HepG2 (cell line): ENCODE data around the gene IQCN. TPM values are rescaled to one million over a fixed set of nuclear protein-coding genes. Genes with fewer than 3 reads are reported as not detected.

Source experiments
- BCL6 ChIP-seq: IDR thresholded peaks from 2 replicates; pipeline ENCODE4 v1.6.1; 2016; ENCODE audit warnings: missing genetic modification reagents, missing compliant biosample characterization
- CCAR2 ChIP-seq: fragments of 200-400 bp; formaldehyde crosslinking; optimal IDR thresholded peaks from 2 replicates; pipeline ENCODE3; 2018; ENCODE audit warnings: low read depth, mild to moderate bottlenecking, low read length, moderate library complexity
- HINFP ChIP-seq: sonication (generic); formaldehyde crosslinking; IDR thresholded peaks from 2 replicates; pipeline ENCODE4 v1.4.0; 2020; ENCODE audit warnings: low read depth, mild to moderate bottlenecking, missing genetic modification reagents
- HNF1B ChIP-seq: sonication (generic); formaldehyde crosslinking; IDR thresholded peaks from 2 replicates; pipeline ENCODE4 v1.5.1; 2020; ENCODE audit warnings: mild to moderate bottlenecking, moderate library complexity, missing genetic modification reagents
- HNF4A ChIP-seq: sonication (generic); formaldehyde crosslinking; IDR thresholded peaks from 2 replicates; pipeline ENCODE4 v1.4.0; 2020; ENCODE audit warnings: missing genetic modification reagents
- KLF16 ChIP-seq, 2 experiments: sonication (generic) in 1 of 2; formaldehyde crosslinking in 1 of 2; IDR thresholded peaks; 2 replicates each; pipeline versions ENCODE4 v1.6.1 to v1.8.0; 2016 to 2023; ENCODE audit warnings: missing genetic modification reagents in 2 of 2, missing compliant biosample characterization in 1 of 2
- TAF1 ChIP-seq: sonication (generic); formaldehyde crosslinking; IDR thresholded peaks from 2 replicates; pipeline ENCODE4 v1.4.0; 2020; ENCODE audit warnings: missing genetic modification reagents
- TRIM24 ChIP-seq: sonication (generic); formaldehyde crosslinking; IDR thresholded peaks from 2 replicates; pipeline ENCODE4 v1.8.0; 2022; ENCODE audit warnings: mild to moderate bottlenecking, missing genetic modification reagents
- ZBTB39 ChIP-seq: sonication (generic); formaldehyde crosslinking; IDR thresholded peaks from 2 replicates; pipeline ENCODE4 v1.5.0; 2020; ENCODE audit warnings: missing genetic modification reagents
- ZBTB40 ChIP-seq, 2 experiments: fragments of 450-650 bp in 1 of 2; sonication (generic) in 1 of 2; formaldehyde crosslinking in 1 of 2; IDR thresholded peaks; 2 replicates each; pipeline versions ENCODE4 v1.6.1 to v1.8.0; 2016 to 2022; ENCODE audit warnings: antibody characterized with exemption in 1 of 2, mild to moderate bottlenecking in 1 of 2, missing genetic modification reagents in 1 of 2
- ZMYM4 ChIP-seq: sonication (generic); formaldehyde crosslinking; IDR thresholded peaks from 2 replicates; pipeline ENCODE4 v1.8.1; 2023; ENCODE audit warnings: mild to moderate bottlenecking, missing genetic modification reagents
- ZNF333 ChIP-seq: sonication (generic); formaldehyde crosslinking; IDR thresholded peaks from 2 replicates; pipeline ENCODE4 v1.4.0; 2020; ENCODE audit warnings: mild to moderate bottlenecking, missing genetic modification reagents, borderline replicate concordance
- ZNF430 ChIP-seq: sonication (generic); formaldehyde crosslinking; IDR thresholded peaks from 2 replicates; pipeline ENCODE4 v1.9.0; 2021; ENCODE audit warnings: mild to moderate bottlenecking, missing genetic modification reagents
- ZNF546 ChIP-seq: sonication (generic); formaldehyde crosslinking; conservative IDR thresholded peaks from 2 replicates; pipeline ENCODE4 v1.8.1; 2023; ENCODE audit warnings: mild to moderate bottlenecking, missing genetic modification reagents
- ZNF605 ChIP-seq: sonication (generic); formaldehyde crosslinking; IDR thresholded peaks from 2 replicates; pipeline ENCODE4 v1.8.0; 2022; ENCODE audit warnings: mild to moderate bottlenecking, missing genetic modification reagents
- polyA plus RNA-seq, 8 experiments: library from polyadenylated mRNA; depleted of rRNA in 3 of 8; stranded (reverse) in 7 of 8; unstranded in 1 of 8; fragments of >200 nt; fragmentation: Illumina TruSeq in 4 of 8; extraction: Trizol in 4 of 8; gene quantifications; 2 replicates each; pipeline versions ENCODE4 v1.2.1 to v1.2.3, GENCODE V29; 2011 to 2016; ENCODE audit warnings: low read depth in 4 of 8, missing spikeins in 1 of 8, mixed read lengths in 1 of 8; ENCODE audit not compliant: insufficient read depth in 1 of 8
- total RNA-seq, 5 experiments: library from RNA; depleted of rRNA; stranded (reverse); fragments of >200 nt; fragmentation: Illumina TruSeq; extraction: Trizol; gene quantifications; 2 replicates each; pipeline ENCODE4 v1.2.3, GENCODE V29; 2016; ENCODE audit warnings: low read depth in 1 of 5

Gene IQCN
- total and polyA plus RNA-seq, 2 of the 13 experiments (the other 11 are each of a cell fraction or from before 2014, with no cell fraction given): 0.04 to 0.18 TPM

- no peak for TF ChIP-seq ZBTB40 (IDR thresholded peaks at IDR 0.05)
- TF ChIP-seq ZBTB40 (CRISPR knock-in tag; IDR thresholded peaks at IDR 0.05): peak; percentile 81
- TF ChIP-seq HNF4A: no peak
- TF ChIP-seq ZNF430 (CRISPR knock-in tag): peak; percentile 95
- TF ChIP-seq ZNF605 (CRISPR knock-in tag): peak; percentile 96
- TF ChIP-seq ZNF546 (CRISPR knock-in tag): peak; percentile 86; the same call in 1 of the 2 replicates
- peak; percentile 76; the same call in 1 of the 2 replicates for TF ChIP-seq ZBTB39
- no peak for TF ChIP-seq HNF1B (CRISPR knock-in tag)
- TF ChIP-seq ZNF333 (CRISPR knock-in tag): peak; percentile 96; the same call in 1 of the 2 replicates
- peak in 1 of 2 experiments; percentile 98; a peak in 2 of 4 replicates for TF ChIP-seq KLF16 (CRISPR knock-in tag; IDR thresholded peaks at IDR 0.05)
- no peak; the same call in 1 of the 2 replicates for TF ChIP-seq TAF1
- no peak for TF ChIP-seq TRIM24
- TF ChIP-seq HINFP (CRISPR knock-in tag): no peak
- TF ChIP-seq ZMYM4: peak; percentile 72
- no peak for TF ChIP-seq CCAR2
- peak; percentile 53 for TF ChIP-seq BCL6 (CRISPR knock-in tag)
These were observed 40.9 kb downstream of the IQCN start (continued) for GRCh38 chr19:18233224-18233825.
